Fibroblast of lung (primary cell): ENCODE measurements around the gene PTPRN.

Experiments used
- EZH2 ChIP-seq: IDR thresholded peaks from 2 replicates; pipeline ENCODE4 v1.5.1; 2012; ENCODE audit warnings: low read length, control low read depth, mild to moderate bottlenecking; ENCODE audit errors: missing control alignments
- TF ChIP-seq, protein P1 (sequence below), 2 donors: IDR thresholded peaks in 1 of 2; conservative IDR thresholded peaks in 1 of 2; 1 replicate in 1 of 2; 2 replicates in 1 of 2; pipeline ENCODE4 v1.5.1; 2011 to 2012; ENCODE audit warnings: low read length in 2 of 2, control low read depth in 1 of 2, inconsistent platforms in 1 of 2, low read depth in 1 of 2, mild to moderate bottlenecking in 1 of 2

- TF ChIP-seq, protein P1, sequence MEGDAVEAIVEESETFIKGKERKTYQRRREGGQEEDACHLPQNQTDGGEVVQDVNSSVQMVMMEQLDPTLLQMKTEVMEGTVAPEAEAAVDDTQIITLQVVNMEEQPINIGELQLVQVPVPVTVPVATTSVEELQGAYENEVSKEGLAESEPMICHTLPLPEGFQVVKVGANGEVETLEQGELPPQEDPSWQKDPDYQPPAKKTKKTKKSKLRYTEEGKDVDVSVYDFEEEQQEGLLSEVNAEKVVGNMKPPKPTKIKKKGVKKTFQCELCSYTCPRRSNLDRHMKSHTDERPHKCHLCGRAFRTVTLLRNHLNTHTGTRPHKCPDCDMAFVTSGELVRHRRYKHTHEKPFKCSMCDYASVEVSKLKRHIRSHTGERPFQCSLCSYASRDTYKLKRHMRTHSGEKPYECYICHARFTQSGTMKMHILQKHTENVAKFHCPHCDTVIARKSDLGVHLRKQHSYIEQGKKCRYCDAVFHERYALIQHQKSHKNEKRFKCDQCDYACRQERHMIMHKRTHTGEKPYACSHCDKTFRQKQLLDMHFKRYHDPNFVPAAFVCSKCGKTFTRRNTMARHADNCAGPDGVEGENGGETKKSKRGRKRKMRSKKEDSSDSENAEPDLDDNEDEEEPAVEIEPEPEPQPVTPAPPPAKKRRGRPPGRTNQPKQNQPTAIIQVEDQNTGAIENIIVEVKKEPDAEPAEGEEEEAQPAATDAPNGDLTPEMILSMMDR (conservative IDR thresholded peaks at IDR 0.05 in 1 of 2, IDR thresholded peaks at IDR 0.05 in 1 of 2; ENCODE audit: low read depth in 1 of 2, low read length in 2 of 2) = no peak
- TF ChIP-seq EZH2 = no peak
Measured at GRCh38 chr2:219334076-219334475, 24.9 kb upstream of the PTPRN start.
